Effector memory CD4-positive, alpha-beta T cell (primary cell): Measurements from ENCODE around the gene ICE2.

Source experiments
- DNase-seq, 3 donors: peaks; one replicate each; pipeline ENCODE4 v3.0.0-alpha.2; 2020
- H3K27ac ChIP-seq: 2 replicates; pipeline ENCODE4 v1.7.0; 2013; ENCODE audit warnings: mild to moderate bottlenecking, low read length, moderate library complexity; ENCODE audit not compliant: insufficient read depth, poor library complexity, severe bottlenecking
- H3K27me3 ChIP-seq: replicated peaks from 2 replicates; pipeline ENCODE4 v1.7.0; 2013; ENCODE audit warnings: mild to moderate bottlenecking, low read length; ENCODE audit not compliant: insufficient read depth, control insufficient read depth, poor library complexity, severe bottlenecking
- H3K36me3 ChIP-seq: 2 replicates; pipeline ENCODE4 v1.7.0; 2013; ENCODE audit warnings: mild to moderate bottlenecking, low read length, moderate library complexity; ENCODE audit not compliant: control insufficient read depth, insufficient read depth
- H3K4me1 ChIP-seq: 2 replicates; pipeline ENCODE4 v1.7.0; 2013; ENCODE audit warnings: low read length, mild to moderate bottlenecking; ENCODE audit not compliant: control insufficient read depth, insufficient read depth, poor library complexity, severe bottlenecking
- H3K4me3 ChIP-seq: 2 replicates; pipeline ENCODE4 v1.7.0; 2013; ENCODE audit warnings: low read length, low read depth, mild to moderate bottlenecking; ENCODE audit not compliant: insufficient read depth, poor library complexity, severe bottlenecking
- H3K9me3 ChIP-seq: 2 replicates; pipeline ENCODE4 v1.7.0; 2013; ENCODE audit warnings: mild to moderate bottlenecking, low read length, moderate library complexity; ENCODE audit not compliant: control insufficient read depth

The ICE2 gene

DNA sequence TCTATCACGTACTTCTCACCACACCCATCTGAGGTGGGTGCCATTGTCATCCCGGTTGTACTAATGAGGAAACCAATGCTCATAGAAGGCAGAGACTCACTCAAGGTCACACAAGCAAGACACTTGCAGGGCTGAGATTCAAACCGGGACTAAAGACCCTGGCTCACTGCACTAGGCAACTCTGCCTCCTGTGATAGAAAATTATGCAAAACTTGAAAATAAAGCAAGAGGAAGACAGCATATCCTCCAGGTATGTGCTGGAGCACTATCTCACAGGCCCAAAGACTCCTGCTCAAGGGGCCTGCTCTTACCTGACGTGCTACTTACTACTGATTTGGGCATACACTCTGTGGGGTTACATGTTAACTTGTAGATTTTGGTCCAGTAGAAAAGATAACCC is 106.7 kb downstream of the ICE2 start:
- Histone ChIP-seq H3K4me3 (no peak overlapping the region), H3K4me1 (peaks cover 4% of the 10 kb centered on the region), H3K27me3 (no peaks in the 10 kb centered on the region), H3K9me3 (no peaks in the 10 kb centered on the region), H3K27ac (no peak overlapping the region), H3K36me3 (peaks cover 30% of the 10 kb centered on the region)
- DNase-seq, result no peak

DNA sequence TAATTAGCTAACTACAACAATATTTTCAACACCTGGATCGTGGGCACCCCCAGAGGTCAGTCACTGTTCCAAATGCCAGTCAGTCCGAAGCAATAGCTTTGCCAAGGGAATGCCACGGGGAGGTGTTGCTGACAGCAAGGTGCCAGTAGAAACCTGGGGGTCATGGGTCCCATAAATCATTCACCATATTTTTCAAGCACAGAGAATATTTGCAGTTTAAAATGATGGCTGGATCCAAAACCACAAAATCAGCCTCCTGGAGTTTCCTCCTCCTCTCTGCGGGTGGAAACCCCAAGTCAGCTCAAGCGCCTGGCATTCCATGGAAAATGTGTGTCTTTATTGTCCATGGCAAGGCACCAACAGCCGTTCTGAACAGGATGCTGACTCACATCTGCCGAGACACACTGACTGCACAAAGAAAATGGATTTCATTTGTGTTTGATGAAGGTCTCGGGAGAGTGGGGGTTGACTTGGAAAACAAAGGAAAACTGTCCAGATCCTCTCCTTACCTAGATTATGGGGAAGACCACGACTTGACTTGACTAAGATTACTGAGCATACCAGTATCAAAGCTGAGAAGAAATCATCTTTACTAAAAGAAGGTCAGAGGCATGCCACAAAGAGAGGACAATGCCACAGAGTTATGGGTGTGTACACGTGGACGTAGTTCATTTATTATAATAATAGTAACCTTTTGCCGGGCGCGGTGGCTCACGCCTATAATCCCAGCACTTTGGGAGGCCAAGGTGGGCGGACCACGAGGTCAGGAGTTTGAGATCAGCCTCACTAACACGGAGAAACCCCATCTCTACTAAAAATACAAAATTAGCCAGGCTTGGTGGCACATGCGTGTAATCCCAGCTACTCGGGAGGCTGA is 107.5 kb downstream of the ICE2 start:
- Histone ChIP-seq H3K4me1 (peaks cover 4% of the 10 kb centered on the region), H3K4me3 (no peak overlapping the region), H3K9me3 (no peaks in the 10 kb centered on the region), H3K27ac (no peak overlapping the region), H3K27me3 (no peaks in the 10 kb centered on the region), H3K36me3 (peaks cover 25% of the 10 kb centered on the region)
- no peak for DNase-seq

DNA sequence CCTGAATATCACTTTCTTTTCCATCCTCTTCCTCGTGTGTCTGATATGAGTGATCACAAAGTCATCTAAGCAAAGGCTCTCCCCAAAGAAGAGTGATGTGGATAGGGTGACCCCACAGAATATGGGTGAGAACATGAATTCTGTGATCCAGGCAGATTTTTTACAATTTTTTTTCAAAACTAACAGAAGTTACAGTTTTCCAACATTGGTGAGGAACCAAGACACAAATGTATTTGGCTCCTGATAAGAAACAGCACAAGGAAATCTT is 108.1 kb downstream of the ICE2 start:
- DNase-seq, result no peak
- peaks cover 21% of the 10 kb centered on the region for H3K36me3 ChIP-seq
- peaks cover 4% of the 10 kb centered on the region for H3K4me1 ChIP-seq
- no peak overlapping the region for H3K27ac ChIP-seq
- no peaks in the 10 kb centered on the region for H3K27me3 ChIP-seq
- no peaks in the 10 kb centered on the region for H3K9me3 ChIP-seq
- no peak overlapping the region for H3K4me3 ChIP-seq

DNA sequence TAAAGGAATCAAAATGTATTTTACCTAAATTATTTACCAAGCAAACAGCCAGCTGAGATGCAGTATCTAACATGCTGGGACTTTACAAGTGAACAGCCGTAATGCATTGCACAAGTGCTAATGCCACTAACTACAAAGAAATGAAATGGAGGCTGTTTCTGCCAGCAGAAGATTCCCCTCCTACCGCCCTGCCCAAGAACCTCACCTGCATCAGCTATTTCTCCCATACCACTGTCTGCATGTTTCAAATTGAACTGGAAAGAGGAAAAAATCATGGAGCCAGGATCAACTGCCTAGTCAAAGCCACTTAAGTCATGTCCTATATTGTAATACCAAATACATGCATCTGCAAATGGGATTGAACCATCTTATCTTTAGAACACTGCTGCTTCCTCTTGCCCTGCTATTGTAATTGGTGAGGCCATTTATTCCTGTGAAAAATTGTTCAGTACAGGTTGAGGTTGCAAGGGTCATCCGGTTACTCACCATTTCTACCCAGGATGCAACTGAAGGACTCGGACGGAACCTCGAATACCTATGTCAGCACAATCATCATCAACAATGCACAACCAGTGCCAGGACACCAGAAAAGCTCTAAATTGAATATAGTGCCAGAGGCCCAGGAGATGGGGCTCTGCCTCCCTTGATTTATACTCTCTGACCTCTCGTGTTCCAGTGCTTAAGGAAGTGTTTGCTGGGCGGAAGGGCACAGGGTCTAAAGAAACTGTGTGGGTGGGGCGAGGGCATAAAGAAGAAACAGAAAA is 108.7 kb downstream of the ICE2 start:
- H3K4me3 ChIP-seq, result no peak overlapping the region
- no peaks in the 10 kb centered on the region for H3K27me3 ChIP-seq
- no peaks in the 10 kb centered on the region for H3K9me3 ChIP-seq
- no peak for DNase-seq
- H3K36me3 ChIP-seq, result peaks cover 17% of the 10 kb centered on the region
- H3K27ac ChIP-seq, result no peak overlapping the region
- peaks cover 4% of the 10 kb centered on the region for H3K4me1 ChIP-seq

DNA sequence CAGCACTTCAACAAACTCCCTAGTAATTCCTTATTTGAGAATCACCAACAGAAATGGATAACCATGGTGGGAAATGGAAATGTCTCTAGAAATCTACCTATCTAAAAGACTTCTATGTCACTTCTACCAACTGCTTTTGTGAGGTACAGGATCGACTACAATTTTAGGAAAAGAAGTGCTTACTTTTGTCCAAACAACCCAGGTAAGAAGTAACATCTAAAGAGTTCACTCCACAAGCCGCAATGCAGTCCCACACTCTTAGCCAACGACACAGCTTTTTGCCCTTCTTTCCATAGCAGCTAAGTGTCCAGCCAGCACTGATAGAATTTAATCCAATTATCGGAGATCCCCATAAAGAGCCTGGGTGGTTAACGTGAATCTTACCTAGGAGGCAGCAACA is 109.2 kb downstream of the ICE2 start:
- no peak for DNase-seq
- H3K27me3 ChIP-seq, result no peaks in the 10 kb centered on the region
- H3K4me3 ChIP-seq, result no peak overlapping the region
- H3K9me3 ChIP-seq, result no peaks in the 10 kb centered on the region
- H3K36me3 ChIP-seq, result peaks cover 14% of the 10 kb centered on the region
- peaks cover 4% of the 10 kb centered on the region for H3K4me1 ChIP-seq
- no peak overlapping the region for H3K27ac ChIP-seq
